ENCODE data around the gene F11R. TPM values are rescaled to one million over a fixed set of nuclear protein-coding genes. Genes with fewer than 3 reads are reported as not detected.
"Not testable (repeated sequence)": the region's sequence is repeated elsewhere in the genome, so short reads cannot be mapped to it uniquely, and the experiment has no call there.

Gene F11R
- total RNA-seq, 1 donor from 2014 or later, result 318 TPM

DNA sequence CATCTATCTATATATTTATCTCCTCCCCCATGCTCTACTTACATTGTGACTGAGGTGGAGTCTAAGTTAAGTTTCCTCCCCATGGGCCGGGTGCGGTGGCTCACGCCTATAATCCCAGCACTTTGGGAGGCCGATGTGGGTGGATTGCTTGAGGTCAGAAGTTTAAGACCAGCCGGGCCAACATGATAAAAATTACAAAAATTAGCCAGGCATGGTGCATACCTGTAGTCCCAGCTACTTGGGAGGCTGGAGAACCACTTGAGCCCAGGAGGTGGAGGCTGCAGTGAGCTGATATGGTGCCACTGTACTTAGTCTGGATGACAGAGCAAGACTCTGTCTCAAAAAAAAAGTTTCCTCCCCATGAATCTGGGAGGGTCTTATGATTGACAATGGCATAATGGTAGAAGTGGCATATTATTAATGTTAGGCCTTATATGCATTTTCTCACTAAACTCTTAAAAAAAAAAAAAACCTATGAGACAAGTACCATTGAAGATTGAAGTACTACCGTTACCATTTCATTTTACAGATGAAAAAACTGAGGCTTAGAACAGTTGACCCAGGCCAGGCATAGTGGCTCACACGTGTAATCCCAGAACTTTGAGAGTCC lies 11.2 kb downstream of the F11R start:
- DNase-seq, result no peak

- DNase-seq, result no peak
Measured at GRCh38 chr1:161008869-161009510, 12.0 kb downstream of the F11R start.

- DNase-seq, result no peak
Measured at GRCh38 chr1:161007369-161007768, 13.6 kb downstream of the F11R start.

GRCh38 chr1:161006563-161006962 lies 14.4 kb downstream of the F11R start:
- DNase-seq, result no peak

DNA sequence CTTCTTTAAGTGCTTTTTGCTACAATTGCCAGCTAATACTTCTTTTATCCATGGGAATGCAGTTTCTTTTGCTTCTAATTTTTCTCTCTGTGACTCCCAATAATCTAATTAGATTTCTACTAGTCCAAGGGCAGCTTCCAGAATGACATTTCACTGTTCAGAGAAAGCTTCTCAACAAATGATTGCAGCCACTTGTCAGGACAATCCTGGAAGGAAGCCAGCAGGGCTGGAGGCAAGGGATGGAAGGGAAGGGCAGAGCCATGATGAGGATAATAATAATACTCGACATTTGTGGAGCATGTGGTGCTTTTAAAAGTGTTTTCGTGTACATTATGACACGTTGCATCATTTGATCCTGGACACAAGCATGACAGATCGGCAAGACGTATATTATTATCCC lies 19.4 kb downstream of the F11R start:
- peak; percentile 45 for DNase-seq

DNA sequence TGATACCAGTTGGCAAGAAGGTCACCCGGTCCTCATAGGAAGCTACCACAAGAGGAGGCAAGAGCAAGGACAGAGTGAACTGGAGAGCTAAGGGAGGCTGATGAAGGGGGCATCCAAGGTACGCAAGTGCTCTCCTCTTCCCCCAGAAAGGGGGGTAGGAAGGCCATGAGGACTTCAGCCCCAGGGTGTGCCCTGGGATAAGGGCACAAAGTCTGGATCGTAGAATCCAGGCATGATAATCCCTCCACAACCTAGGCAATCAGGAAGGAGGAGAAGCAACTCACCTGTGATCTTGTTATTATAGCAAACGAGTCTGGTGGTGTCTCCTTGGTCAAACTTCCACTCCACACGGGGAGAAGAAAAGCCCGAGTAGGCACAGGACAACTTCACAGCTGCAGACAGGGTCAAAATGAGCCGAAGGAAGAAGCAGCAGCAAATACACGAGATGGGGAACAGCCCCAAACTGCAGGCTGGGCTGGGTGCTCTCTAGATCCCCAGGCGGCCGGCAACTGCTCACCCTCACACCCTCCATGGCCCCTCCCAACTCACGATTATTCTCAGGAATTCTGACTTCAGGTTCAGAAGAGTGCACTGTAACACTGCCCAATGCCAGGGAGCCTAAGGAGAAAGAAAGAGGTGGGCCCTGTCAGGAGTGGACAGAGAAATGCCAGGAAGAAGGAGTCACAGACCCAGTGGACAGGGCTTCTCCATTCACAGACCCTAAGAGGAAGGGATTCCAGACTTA lies 20.0 kb downstream of the F11R start:
- no peak for DNase-seq

- no peak for DNase-seq
Measured at GRCh38 chr1:160999376-160999775, 21.6 kb downstream of the F11R start.

GRCh38 chr1:160997323-160998038 lies 23.5 kb downstream of the F11R start:
- DNase-seq, result peak; percentile 92

DNA sequence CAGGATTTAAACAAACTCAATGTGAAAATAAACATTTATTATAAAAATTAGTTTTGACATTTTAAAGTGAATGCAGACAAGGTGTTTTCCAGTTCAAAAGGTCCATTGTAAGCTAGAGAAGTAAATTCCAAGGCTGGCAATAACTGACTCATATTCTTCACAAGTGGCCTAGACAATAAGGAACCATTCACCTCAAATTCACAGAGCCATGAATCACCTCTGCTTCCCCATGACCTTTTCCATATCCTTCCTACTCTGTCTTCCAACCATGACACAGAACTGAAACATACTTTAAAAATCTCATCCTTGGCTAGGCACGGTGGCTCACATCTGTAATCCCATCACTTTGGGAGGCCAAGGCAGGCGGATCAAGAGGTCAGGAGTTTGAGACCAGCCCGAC lies 24.8 kb downstream of the F11R start:
- DNase-seq, result peak; percentile 91

DNA sequence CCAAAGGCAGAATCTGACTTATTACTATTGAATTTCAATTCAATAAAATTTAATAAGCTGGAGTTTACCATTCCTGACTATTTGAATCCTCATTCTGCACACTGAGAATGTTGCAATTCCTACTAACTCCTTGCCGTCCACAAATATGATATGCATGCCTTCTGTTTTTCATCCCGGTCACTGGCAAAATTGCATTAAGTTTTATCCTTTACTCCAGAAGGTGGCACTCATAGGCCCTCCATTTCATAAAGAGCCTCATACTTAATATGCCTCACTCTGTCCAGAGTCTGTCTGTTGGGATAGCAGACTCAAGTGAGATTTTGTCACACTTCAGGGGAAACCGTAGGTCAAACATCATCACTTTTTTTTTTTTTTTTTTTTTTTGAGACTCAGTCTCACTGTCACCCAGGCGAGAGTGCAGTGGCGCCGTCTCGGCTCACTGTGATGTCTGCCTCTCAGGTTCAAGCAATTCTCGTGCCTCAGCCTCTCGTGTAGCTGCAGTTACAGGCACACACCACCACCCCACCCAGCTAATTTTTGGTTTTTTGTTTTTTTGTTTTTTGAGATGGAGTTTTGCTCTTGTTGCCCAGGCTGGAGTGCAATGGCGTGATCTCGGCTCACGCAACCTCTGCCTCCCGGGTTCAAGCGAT lies 27.3 kb downstream of the F11R start:
- DNase-seq, result peak; percentile 64

DNA sequence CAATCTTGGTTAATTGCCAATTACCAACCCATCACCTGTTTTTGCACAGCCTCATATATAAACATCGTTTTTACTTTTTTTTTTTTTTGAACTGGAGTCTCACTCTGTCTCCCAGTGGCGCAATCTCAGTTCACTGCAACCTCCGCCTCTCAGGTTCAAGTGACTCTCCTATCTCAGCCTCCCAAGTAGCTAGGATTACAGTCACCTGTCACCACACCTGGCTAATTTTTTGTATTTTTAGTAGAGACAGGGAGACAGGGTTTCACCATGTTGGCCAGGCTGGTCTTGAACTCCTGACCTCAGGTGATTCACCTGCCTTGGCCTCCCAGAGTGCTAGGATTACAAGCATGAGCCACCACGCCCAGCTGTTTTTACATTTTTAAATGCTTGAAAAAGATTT lies 28.9 kb downstream of the F11R start:
- DNase-seq, result not testable (repeated sequence)

DNA sequence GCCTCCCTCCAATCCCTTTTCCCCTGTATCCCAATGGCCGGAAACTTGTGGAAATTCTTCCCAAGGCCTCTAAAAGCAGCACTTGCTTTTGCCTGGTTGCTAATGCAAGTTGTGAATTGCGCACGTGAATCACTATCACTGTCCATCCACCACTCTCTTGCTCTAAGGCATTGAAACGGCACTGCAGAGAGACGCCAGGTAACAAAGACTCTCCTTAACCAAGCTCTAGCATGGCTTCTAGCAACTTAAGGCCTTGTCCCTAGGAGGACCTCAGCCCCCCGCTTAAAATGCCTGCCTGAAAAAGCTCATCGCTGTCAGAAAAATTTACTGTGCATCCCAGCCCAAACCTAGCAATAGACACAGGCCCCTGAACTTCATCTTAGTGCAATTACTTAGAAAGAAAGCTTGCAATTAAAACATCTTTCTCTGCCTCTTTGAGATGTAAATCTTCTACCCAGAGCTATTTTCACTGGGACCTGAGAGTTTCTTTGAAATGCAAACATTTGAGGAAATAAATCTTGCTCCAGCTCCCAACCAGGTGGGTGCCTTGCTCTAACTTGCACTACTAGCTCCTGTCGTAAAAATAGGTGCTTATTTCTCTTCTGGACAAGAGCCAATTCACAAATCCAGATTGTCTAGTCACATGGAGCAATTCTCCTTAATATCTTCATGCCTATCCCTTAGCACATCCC lies 33.4 kb downstream of the F11R start:
- no peak for DNase-seq

DNA sequence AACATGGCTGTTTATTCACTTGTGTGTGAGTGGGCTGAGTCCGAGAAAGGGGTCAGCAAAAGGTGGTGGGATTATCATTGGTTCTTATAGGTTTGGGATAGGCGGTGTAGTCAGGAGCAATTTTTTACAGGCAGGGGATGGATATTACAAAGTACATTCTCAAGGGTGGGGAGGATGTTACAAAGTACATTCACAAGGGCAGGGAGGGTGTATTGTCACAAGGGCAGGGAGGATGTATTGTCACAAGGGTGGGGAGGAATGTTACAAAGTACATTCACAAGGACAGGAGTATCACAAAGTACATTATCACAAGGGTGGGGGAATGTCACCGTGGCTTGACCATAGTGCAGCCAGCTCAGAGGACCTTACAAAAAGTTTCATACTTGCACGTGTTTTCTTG lies 35.2 kb downstream of the F11R start:
- DNase-seq, result no peak

GRCh38 chr1:160981584-160982411 lies 39.2 kb downstream of the F11R start:
- DNase-seq, result no peak

DNA sequence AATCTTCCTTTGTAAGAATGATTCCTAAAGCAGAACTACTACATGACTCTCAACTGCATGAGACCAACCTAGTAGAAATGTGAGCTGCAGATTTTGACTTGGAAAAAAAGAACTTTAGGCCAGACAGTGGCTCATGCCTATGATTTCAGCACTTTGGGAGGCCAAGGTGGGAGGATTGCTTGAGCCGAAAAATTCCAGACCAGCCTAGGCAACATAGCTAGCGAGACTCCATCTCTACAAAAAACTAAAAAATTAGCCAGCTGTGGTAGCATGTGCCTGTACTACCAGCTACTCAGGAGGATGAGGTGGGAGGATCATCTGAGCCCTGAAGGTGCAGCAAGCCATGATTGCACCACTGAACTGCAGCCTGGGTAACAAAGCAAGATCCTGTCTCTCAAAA lies 41.7 kb downstream of the F11R start:
- DNase-seq, result no peak

DNA sequence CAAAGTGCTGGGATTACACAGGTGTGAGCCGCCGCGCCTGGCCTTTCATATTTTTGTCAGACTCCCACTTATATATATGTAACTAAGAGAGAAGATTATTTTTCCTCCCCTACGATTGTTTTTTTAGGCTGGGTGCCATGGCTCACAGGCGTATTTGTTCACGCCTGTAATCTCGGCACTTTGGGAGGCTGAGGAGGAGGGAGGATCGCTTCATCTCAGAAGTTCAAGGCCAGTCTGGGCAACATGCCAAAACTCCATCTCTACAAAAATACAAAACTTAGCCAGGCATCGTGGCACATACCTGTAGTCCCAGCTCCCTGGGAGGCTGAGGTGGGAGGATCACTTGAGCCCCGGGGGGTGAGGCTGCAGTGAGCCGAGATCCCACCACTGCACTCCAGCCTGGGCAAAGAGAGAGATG lies 42.4 kb downstream of the F11R start:
- peak; percentile 16 for DNase-seq

- DNase-seq, result no peak
Measured at GRCh38 chr1:160975026-160975425, 45.9 kb downstream of the F11R start.

GRCh38 chr1:160973491-160973890 lies 47.5 kb downstream of the F11R start:
- no peak for DNase-seq

- no peak for DNase-seq
Measured at GRCh38 chr1:160972939-160973338, 48.0 kb downstream of the F11R start.

GRCh38 chr1:160971618-160972056 lies 49.3 kb downstream of the F11R start:
- DNase-seq, result no peak

DNA sequence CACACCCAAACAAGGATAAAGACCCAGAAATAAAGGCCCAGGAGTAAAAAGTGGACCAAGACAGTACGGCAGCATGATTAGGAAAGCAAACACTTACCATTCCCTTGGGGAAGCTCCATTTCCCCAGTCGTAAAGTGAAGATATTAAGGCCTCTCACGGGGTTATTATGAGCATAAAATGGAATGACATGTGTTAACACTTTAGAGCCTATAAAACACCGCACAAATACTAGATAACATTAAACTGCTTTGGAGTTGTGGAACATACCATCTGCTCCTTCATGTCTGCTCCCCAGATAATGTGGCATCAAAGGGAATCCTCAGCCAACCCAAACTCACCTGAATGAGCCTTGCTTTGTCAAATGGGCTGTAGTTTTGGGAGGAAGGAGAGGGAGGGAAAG lies 57.4 kb downstream of the F11R start:
- DNase-seq, result no peak
